ENCODE data around the gene ANKS1A.

Gene ANKS1A

DNA sequence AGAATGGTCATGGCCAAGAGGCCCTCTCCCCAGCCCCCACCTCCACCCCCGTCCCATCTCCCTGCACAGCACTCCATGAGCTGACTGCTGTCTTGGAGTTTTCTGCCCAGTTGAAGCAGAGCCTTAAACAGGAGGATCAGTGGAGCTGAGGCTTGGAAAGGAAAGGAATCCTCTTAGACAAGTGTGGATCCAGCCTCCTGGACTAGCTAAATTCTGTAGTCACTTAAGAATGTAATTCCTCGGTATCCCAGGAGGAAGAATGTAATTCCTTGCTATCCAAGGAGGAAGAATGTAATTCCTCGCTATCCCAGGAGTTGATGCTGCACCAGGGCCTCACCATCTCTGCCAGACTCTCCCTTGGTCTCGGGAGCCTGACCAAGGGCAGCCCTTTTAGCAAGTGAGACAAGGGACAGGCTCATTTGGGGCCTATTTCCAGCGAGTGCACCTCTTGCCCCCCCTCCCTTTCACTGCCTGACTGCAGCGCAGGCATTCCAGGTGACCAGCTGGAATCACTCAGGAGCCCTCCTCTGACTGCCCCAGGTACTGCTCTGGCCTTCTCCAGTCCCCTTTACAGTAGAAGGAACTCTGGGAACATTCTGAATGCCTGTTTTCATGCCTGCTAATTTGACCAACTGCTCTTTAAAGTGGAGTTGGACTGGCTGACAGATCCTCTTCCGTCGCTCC lies 175.8 kb downstream of the ANKS1A start:
- Mint-ChIP-seq H3K36me3 (ENCODE audit: low read depth) (peaks cover 6% of the 10 kb centered on the region), H3K4me1 (ENCODE audit: low read depth) (no peaks in the 10 kb centered on the region), H3K9me3 (no peaks in the 10 kb centered on the region), H3K27me3 (no peaks in the 10 kb centered on the region), H3K4me3 (no peak overlapping the region), H3K27ac (no peak overlapping the region)

DNA sequence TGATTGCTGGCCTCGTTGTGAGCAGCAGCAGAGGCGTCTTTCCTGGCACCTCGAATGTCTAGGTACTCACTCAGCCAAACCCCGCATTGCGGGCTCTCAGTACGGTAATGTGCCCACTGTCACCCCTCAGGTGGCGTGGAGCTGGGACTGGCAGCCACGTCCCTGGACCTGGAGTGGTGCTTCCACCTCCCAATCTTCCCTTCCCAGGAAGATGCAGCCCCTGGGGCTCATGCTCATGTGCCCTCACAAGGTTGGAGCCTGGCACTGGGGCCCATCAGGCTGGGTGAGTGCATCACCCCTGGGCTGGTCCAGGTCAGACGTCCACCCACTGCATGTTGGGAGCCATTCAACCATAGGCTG lies 176.4 kb downstream of the ANKS1A start:
- Mint-ChIP-seq H3K27ac (no peak overlapping the region), H3K9me3 (no peaks in the 10 kb centered on the region), H3K27me3 (no peaks in the 10 kb centered on the region), H3K4me1 (ENCODE audit: low read depth) (no peaks in the 10 kb centered on the region), H3K4me3 (no peak overlapping the region), H3K36me3 (ENCODE audit: low read depth) (peaks cover 7% of the 10 kb centered on the region)

DNA sequence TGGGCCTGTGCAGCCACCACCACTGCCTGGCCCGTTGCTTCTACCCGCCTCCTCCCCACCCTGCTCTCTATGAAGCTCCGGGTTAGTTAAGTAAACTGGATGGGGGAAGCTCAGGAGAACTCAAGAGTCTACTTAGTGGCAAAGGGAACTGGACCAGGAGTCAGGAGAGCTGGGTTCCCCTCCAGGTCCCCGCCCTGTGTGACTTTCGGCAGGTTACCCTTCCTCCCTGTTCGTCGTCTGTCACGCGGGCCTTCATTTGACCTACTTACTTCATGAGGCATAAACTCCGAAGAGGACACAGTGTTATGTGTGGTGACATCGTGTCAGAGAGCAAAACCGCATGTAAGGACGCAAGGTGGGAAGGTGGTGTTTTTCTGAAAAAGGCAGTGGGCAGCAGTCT lies 176.8 kb downstream of the ANKS1A start:
- H3K27me3 Mint-ChIP-seq: no peaks in the 10 kb centered on the region
- H3K4me1 Mint-ChIP-seq (ENCODE audit: low read depth): no peaks in the 10 kb centered on the region
- no peak overlapping the region for H3K4me3 Mint-ChIP-seq
- H3K27ac Mint-ChIP-seq: no peak overlapping the region
- H3K36me3 Mint-ChIP-seq (ENCODE audit: low read depth): peaks cover 4% of the 10 kb centered on the region
- no peaks in the 10 kb centered on the region for H3K9me3 Mint-ChIP-seq

DNA sequence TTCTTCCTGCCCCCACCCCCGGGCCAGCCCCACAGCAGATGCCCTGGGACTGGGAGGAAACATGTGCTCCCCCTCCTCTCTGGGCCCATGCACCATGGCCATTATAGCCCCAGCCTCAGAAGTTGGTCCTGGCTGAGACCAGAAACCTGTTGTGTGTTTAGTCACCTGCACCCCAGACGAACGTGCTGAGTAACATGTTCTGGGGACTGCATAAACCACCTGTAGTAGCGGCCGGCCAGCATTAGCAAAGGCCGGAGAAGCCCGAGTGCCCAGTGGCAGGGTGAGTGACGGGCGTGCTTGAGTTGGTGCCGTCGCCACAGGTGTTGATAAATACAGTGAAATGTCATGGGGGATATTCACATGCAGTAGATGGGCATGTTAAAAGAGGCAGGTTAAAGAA lies 178.2 kb downstream of the ANKS1A start:
- Mint-ChIP-seq H3K4me1 (ENCODE audit: low read depth) (no peaks in the 10 kb centered on the region), H3K36me3 (ENCODE audit: low read depth) (peaks cover 3% of the 10 kb centered on the region), H3K27ac (no peak overlapping the region), H3K4me3 (no peak overlapping the region), H3K27me3 (no peaks in the 10 kb centered on the region), H3K9me3 (no peaks in the 10 kb centered on the region)

DNA sequence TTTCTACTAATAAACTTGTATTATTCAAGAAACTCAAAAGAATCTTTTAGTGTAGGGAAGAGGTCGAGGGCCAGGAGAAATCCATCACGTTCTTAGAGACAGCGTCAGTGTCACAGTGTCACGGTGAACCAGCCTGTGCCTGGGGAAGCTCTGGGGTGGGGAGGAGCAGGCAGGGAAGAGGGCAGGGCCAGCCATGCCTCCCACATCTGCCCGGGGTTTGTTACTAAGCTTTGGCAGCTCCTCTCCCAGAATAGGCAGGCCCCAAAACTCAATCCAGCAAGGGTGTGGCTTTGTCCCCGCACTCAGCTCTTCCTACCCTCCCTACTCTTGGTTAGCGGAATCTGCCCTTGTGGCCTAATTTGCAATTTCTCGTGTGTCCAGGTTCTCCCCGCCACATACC lies 179.2 kb downstream of the ANKS1A start:
- Mint-ChIP-seq H3K27ac (no peak overlapping the region), H3K4me3 (no peak overlapping the region), H3K9me3 (no peaks in the 10 kb centered on the region), H3K36me3 (ENCODE audit: low read depth) (peaks cover 3% of the 10 kb centered on the region), H3K27me3 (no peaks in the 10 kb centered on the region), H3K4me1 (ENCODE audit: low read depth) (no peaks in the 10 kb centered on the region)

DNA sequence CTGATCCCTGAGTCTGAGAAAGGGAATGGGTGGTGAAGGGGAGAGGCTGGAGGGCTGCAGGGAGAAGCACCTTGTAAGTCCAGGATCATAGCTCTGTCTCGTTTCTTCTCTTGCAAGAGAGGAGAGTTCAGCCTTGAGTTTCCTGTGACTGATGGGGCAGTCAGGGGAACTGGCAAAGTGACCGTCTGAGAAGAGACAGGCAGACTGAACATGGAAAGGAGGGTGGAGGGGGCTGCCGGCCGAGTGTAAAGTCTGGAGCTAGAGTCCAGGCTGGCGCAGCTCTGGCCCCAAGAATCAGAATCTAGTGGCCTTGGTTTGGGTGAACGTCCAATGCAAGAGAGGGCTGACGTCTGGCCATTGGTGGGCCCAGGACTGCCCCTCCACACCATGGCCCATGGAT lies 179.6 kb downstream of the ANKS1A start:
- Mint-ChIP-seq H3K27me3 (no peaks in the 10 kb centered on the region), H3K27ac (no peak overlapping the region), H3K4me1 (ENCODE audit: low read depth) (no peaks in the 10 kb centered on the region), H3K4me3 (no peak overlapping the region), H3K36me3 (ENCODE audit: low read depth) (peaks cover 3% of the 10 kb centered on the region), H3K9me3 (no peaks in the 10 kb centered on the region)

DNA sequence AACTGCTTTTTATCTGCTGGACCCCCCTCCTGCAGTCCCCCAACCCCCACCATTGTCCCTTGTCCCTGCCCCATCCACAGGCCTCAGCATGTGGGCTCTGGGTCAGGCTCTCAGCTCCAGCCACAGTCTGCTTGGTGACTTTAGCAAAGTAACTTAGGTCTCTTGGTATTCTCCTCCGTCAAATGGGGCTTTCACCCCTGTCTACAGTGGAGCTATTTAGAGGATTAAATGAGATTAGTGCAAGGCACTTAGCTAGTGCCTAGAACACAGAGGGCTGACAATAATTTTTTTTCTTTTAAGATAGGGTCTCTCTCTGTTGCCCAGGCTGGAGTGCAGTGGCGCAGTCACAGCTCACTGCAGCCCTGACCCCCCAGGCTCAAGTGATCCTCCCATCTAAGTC lies 180.2 kb downstream of the ANKS1A start:
- Mint-ChIP-seq H3K36me3 (ENCODE audit: low read depth) (peaks cover 3% of the 10 kb centered on the region), H3K9me3 (no peaks in the 10 kb centered on the region), H3K4me1 (ENCODE audit: low read depth) (no peaks in the 10 kb centered on the region), H3K4me3 (no peak overlapping the region), H3K27me3 (no peaks in the 10 kb centered on the region), H3K27ac (no peak overlapping the region)

DNA sequence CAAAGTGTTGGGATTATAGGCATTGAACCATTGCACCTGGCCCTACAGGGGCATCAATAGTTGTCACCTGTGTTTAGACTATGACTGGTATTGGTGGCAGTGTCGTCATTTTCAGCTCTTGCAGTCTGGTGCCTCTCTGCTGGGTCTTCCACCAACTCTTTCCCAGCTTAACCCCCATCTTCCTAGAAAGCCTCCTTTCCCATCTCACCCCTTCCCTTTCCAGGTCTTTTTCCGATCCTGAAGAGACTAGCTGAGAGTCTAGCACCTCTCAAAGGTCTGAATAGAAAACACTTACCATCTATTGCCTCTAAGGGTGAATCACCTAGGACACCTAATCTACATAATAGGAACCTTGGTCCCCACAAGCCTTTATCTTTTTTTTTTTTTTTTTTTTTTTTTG lies 181.1 kb downstream of the ANKS1A start:
- Mint-ChIP-seq H3K4me3 (no peak overlapping the region), H3K27me3 (no peaks in the 10 kb centered on the region), H3K27ac (no peak overlapping the region), H3K9me3 (no peaks in the 10 kb centered on the region), H3K36me3 (ENCODE audit: low read depth) (peaks cover 3% of the 10 kb centered on the region), H3K4me1 (ENCODE audit: low read depth) (no peaks in the 10 kb centered on the region)

DNA sequence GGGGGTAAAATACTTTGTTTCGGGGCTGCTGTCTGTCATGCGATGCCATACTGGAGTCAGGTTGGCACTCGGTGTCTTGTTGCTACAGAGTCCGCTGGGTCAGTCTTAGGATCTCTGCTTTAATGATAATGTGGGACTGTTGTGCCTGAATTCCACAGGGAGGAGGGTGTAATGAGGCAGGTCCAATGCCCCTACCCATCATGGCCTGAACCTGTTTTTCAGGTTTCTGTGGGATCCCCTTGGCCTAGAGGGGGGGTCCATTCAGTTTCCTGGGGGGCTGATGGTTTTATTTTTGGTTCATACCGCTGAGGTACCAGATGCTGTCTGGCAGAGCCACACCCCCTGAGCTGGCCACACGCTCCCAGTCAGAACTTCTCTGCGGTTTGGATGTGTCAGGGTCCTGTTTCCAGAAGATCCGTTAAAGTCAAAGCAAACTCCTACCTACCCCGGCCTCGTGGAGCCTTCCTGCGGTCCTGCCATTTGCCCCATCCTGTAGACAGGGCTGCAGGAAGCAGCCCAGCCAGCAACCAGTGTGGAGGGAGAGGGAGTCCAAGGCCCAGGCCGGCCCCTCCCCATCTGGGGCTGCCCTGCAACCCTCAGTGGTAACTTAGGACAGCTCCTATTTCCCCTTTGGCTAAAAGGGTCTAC lies 182.4 kb downstream of the ANKS1A start:
- peaks cover 3% of the 10 kb centered on the region for H3K36me3 Mint-ChIP-seq (ENCODE audit: low read depth)
- no peaks in the 10 kb centered on the region for H3K9me3 Mint-ChIP-seq
- no peaks in the 10 kb centered on the region for H3K4me1 Mint-ChIP-seq (ENCODE audit: low read depth)

DNA sequence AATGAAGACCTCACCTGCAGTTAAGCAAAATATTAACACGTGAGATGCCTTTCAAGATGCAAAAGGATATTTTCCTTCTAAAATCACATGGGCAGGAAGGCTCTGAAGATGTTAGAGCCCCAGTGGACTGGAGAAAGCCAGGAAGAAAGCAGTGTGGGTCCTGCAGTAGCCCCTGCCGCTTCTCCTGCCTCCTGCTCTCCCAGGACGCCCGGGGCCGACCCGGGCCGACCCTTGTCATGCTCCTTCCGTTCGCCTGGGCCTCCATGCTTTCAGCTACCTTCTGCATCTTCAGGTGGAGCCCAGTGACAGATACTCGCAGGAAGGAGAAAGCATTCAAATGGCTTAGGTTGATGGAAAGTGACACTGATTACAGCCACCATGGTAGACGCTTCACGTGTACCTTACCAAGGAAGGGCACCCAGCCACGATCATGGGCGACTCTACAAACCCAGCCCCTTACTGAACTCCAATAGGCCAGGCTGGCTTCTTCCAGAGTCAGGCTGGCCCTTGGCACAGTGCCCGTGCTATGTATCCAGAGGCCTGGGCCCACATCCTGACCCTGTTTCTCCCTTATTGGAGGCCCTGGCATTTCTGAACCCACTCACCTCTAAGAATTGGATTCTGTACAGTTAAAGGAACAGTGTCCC lies 183.1 kb downstream of the ANKS1A start:
- H3K27ac Mint-ChIP-seq: no peak overlapping the region
- no peaks in the 10 kb centered on the region for H3K27me3 Mint-ChIP-seq
- no peak overlapping the region for H3K4me3 Mint-ChIP-seq
- H3K36me3 Mint-ChIP-seq (ENCODE audit: low read depth): peaks cover 3% of the 10 kb centered on the region
- H3K4me1 Mint-ChIP-seq (ENCODE audit: low read depth): no peaks in the 10 kb centered on the region
- no peaks in the 10 kb centered on the region for H3K9me3 Mint-ChIP-seq

More for the DNA sequence above, 182.4 kb downstream of the ANKS1A start:
- no peaks in the 10 kb centered on the region for H3K27me3 Mint-ChIP-seq
- H3K27ac Mint-ChIP-seq: no peak overlapping the region
- H3K4me3 Mint-ChIP-seq: no peak overlapping the region

DNA sequence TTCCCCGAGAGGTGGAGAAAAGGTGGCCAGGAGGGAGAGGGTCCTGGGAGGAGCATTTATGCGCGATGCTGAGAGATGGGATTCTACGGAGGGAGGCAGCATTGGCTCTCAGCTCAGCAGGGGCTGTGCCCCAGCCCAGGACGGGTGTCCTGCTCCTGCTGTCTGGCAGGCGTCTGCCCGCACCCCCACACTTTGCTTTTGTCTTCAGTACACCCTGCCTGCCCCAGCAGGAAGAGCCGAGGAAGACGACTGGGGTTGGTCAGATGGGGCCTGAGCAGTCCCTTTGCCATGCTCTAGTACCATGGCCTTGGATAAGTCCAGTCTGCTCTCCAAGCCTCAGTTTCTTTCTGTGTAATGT lies 183.6 kb downstream of the ANKS1A start:
- no peak overlapping the region for H3K4me3 Mint-ChIP-seq
- H3K36me3 Mint-ChIP-seq (ENCODE audit: low read depth): peaks cover 3% of the 10 kb centered on the region
- H3K9me3 Mint-ChIP-seq: no peaks in the 10 kb centered on the region
- no peaks in the 10 kb centered on the region for H3K4me1 Mint-ChIP-seq (ENCODE audit: low read depth)
- no peak overlapping the region for H3K27ac Mint-ChIP-seq
- no peaks in the 10 kb centered on the region for H3K27me3 Mint-ChIP-seq

DNA sequence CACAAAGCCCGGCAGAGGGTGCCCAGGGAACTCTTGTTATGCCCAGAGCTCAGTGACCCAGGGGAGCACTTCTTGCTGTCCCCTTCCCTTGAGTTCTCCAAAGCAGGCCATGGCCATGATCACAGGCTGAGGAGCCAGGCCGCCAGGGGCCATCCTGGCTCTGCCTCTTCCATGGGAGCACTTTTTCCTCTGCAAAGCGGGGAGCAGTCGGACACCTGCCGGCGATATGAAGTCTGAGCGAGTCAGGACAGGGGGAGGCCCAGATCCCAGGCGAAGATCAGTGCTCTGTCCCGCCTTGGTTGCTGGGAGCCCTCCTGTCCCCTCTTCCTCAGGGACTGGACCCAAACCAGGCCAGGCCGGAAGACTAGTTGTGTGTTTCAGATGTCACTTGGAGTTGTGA lies 184.2 kb downstream of the ANKS1A start:
- Mint-ChIP-seq H3K36me3 (ENCODE audit: low read depth) (peaks cover 3% of the 10 kb centered on the region), H3K27me3 (no peaks in the 10 kb centered on the region)

DNA sequence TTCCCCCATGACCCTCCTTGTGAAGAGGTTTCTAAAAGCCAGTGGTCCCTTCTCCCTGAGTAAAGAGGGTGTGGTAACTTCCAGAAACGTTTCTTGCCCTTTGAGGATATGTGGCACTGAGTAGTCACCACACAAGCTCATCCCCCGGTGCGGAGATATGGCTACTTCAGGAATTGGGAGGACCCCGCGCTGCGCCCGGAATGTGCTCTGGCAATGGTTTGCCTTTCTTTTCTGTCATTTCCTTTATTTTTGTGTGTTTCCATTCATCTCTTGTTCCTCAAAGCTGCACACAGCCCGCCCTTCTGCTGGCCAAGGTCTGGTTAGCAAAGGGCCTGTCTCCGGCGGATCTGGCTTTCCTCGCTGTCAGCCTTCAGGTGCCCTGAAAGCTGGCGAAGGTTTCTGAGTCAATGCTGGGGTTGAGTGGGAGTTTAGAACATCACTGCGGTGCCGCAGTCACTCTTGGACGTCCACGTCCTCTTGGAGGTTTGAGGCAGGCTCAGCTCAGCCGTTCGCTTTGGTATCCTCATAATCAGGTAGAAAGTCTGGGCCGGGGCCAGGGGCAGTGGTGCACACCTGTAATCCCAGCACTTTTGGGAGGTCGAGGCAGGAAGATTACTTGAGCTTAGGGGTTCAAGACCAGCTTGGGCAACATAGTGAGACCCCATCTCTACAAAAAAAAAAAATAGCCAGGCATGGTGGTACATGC lies 184.9 kb downstream of the ANKS1A start:
- H3K9me3 Mint-ChIP-seq: no peaks in the 10 kb centered on the region
- H3K27ac Mint-ChIP-seq: no peak overlapping the region

More for the DNA sequence above, 184.2 kb downstream of the ANKS1A start:
- no peak overlapping the region for H3K27ac Mint-ChIP-seq
- H3K9me3 Mint-ChIP-seq: no peaks in the 10 kb centered on the region
- H3K4me1 Mint-ChIP-seq (ENCODE audit: low read depth): no peaks in the 10 kb centered on the region
- H3K4me3 Mint-ChIP-seq: no peak overlapping the region

DNA sequence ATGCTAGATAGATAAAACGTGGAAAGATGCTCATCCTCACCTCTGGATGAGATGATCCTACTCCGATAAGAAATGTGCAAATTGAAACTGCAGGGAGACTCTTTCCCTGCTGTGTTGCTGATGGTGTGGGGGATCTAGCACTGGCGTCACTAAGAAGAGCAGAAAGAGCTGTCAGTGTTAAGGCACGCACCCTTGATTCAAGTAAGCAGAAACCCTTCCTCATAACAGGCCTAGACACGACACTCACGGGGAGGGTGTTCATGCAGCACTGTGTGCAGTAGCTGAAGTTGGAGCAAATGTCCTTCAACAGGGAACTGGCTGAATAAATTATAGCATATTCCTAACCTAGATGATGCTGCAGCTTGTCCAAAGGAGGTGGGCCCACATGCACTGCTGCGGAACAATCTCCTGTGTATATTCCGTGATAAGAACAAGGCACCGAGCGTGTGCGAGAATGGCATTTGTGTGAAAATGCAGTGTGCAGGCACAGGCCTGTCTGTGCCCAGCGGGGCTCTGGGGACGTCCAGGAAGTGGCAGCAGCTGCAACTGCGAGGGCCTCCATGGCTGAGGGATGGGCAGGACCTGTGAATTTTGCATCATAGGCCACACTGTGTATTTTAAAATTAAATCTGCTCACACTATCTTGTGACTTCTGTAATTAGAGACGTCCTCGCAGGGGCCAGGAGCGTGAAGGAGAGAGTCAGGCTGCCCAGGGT lies 188.1 kb downstream of the ANKS1A start:
- H3K27ac Mint-ChIP-seq: no peak overlapping the region
- H3K4me3 Mint-ChIP-seq: no peak overlapping the region
- no peaks in the 10 kb centered on the region for H3K9me3 Mint-ChIP-seq
- peaks cover 10% of the 10 kb centered on the region for H3K36me3 Mint-ChIP-seq (ENCODE audit: low read depth)
- H3K27me3 Mint-ChIP-seq: no peaks in the 10 kb centered on the region
- peaks cover 2% of the 10 kb centered on the region for H3K4me1 Mint-ChIP-seq (ENCODE audit: low read depth)

More for the DNA sequence above, 184.9 kb downstream of the ANKS1A start:
- H3K4me3 Mint-ChIP-seq: no peak overlapping the region
- peaks cover 3% of the 10 kb centered on the region for H3K36me3 Mint-ChIP-seq (ENCODE audit: low read depth)
- H3K27me3 Mint-ChIP-seq: no peaks in the 10 kb centered on the region
- no peaks in the 10 kb centered on the region for H3K4me1 Mint-ChIP-seq (ENCODE audit: low read depth)

DNA sequence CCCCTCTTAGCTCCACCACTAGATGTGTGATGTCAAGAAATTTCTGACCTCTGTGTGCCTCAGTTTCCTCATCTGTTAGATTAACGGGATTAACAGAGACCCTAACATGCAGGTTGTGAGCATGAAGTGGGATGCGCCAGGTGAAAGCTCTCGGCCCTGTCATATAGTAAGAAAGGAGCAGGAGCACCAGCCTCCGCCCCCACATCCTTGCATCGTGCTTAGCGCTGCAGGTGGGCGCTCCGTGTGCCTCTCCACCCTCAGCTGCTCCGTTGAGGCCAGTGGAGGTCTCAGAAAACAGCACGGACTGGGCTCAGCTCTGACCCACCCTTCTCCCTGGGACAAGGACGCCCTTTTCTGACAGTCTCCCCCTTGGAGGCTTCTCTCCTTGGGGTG lies 188.7 kb downstream of the ANKS1A start:
- Mint-ChIP-seq H3K27me3 (no peaks in the 10 kb centered on the region), H3K4me3 (no peak overlapping the region), H3K4me1 (ENCODE audit: low read depth) (peaks cover 2% of the 10 kb centered on the region), H3K27ac (no peak overlapping the region), H3K36me3 (ENCODE audit: low read depth) (peaks cover 10% of the 10 kb centered on the region), H3K9me3 (no peaks in the 10 kb centered on the region)

All from stimulated activated naive CD8-positive, alpha-beta T cell treated with anti-CD3 and anti-CD28 coated beads, Interleukin-15, Interleukin-2, amounts not matched to agents 100 ng/mL and 50 ng/mL, for 24 hours (primary cell).